ENCODE results near the gene SRD5A1.

The SRD5A1 gene

DNA sequence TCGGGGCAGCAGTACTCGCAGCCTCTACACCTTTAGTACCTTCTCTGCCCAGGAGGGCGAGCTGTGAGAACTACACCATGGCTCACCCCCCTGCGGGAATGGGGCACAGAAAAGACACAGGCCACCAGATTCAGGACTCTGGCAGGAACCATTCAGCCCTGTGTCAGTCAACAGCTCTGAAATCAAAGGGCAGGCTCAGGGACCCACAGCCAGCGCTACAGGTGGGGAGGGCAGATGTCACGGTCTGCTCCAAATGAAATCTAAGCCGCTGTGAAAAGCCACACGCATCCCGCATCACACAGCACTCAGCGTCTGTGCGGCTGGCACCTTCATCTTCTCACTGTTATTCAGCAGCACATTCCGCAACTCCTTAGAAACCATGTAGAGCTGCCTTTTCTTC is 28.3 kb upstream of the SRD5A1 start:
- no peak for DNase-seq (ENCODE audit: low read depth)

DNA sequence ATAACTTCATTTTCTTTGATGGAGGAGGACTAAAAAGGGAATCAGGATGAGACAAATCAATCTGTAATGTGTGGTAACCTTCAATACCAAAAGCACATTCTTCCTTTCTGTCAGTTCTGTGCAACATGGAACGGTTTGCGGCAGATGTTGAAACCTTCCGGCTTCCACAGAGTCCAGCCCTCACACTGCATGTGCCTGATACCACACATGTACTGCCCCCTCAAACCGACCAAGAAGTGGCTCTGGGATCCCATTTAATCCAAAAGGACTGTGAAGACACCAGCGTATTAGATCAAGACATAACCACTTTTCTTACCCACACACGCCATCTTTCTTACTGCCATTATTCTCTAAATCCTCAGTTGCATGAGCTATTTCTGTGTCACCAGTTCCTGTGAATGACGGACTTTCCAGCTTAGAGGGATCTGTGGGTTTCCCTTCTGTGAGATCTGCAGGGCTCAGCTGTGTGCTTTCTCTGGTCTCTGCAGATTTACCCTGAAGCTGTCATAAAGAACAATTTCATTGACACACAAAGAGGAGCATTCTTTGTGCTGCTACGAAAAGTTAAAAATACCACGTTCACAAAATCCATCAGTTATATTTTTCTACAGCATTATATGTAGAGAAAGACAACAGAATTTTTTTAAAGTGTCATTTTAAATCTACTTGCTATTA is 26.2 kb upstream of the SRD5A1 start:
- no peak for DNase-seq (ENCODE audit: low read depth)

- DNase-seq (ENCODE audit: low read depth): no peak
Observed at GRCh38 chr5:6607559-6607936, 25.7 kb upstream of the SRD5A1 start.

GRCh38 chr5:6608016-6608415 is 25.2 kb upstream of the SRD5A1 start:
- DNase-seq (ENCODE audit: low read depth): no peak

DNA sequence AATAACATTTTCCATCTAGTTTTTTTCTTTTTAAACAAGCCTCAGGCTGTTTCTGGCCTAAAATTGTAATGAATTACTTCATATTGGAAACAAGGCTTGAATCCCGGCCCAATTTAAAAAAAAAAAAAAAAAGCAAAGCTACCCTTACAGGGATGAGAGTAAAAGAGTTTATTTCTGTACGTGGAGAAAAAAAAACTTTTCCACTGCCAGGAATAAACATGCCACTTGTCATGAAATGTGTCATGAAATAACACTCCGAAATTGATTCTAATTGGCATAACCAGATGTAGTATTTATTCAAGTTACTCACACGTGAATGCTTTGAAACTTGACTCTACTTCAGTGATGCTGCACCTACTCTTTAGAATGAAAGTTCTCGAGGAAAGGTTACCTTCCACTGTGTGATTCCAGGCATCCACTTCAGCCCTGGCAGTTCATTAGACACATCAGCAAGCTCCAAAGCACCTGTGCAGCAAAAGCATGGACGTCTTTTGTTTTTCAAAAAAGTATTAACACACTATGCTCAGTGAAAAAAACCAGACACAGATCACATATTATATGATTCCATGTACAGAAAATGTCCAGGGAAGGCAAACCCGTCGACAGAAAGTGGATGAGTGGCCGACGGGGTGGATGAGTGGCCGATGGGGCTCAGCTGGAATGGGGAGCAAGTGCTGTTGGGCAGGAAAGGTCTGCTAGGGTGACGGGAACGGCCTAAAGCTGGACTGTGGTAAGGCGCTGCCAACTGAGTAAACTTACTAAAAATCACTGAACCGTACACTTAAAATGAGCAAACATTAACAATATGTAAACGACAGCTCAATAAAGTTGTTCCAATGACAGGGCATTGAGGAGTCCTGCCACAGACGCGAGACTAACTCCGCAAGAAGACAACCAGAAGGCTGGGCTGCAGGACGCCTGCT is 21.6 kb upstream of the SRD5A1 start:
- DNase-seq (ENCODE audit: low read depth): no peak

- no peak for DNase-seq (ENCODE audit: low read depth)
Observed at GRCh38 chr5:6615034-6615815, 18.0 kb upstream of the SRD5A1 start.

DNA sequence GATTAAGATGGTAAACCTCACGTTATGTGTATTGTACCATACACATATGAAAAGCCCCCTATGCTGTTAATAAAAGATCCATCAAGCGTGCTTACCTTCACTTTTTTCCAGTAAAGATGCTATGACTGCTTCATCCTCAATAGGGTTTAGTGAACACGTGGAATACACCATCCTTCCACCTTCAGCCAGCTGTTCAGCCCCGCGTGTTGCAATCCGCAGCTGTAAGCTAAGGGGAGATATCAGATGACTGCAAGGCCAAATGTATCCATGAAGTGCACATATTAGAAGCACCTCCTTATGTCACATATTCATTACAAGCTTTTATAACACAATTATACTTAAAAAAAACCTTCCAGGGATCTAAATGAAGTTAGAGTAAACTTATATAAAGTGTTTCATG is 16.6 kb upstream of the SRD5A1 start:
- DNase-seq (ENCODE audit: low read depth): no peak

DNA sequence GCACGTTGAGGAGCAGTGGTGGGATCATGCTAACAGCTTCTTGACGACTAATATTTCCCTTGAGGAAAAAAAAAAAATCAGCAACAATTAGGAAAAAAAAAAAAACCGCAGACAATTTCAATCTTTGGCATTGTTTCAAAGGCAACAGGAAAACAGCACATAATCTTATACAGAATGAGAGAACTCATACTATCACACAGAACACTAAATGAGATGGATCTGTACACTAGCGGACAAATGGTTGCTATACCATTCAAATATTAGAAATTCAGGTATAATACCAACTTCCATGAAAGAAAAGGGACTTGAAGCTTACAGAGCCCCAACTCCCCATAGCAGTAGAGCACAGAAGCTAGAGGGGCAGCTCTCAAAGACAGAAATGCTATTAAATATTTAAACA is 10.0 kb upstream of the SRD5A1 start:
- DNase-seq (ENCODE audit: low read depth): no peak

DNA sequence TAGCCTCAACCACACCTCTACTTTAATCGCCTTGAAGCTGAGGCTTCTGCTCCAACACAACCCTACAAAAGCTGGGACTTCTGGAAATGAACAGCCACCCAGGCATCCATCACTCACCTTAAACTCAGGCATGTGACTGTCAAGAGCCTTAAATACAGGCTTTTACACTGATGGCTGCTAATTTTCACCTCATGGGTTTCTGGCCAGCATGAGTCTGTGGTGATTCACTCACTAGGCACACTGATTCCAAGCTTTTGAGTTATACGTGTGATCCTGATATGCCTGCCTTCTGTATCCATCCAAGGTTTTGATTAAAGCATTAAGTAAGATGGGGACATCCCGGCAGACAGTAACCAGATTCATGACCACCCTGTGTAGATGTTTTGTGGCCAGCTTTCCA is 9.3 kb upstream of the SRD5A1 start:
- DNase-seq (ENCODE audit: low read depth): no peak

- no peak for DNase-seq (ENCODE audit: low read depth)
Observed at GRCh38 chr5:6626508-6626907, 6.7 kb upstream of the SRD5A1 start.

GRCh38 chr5:6631441-6631840 is 1.8 kb upstream of the SRD5A1 start:
- no peak for DNase-seq (ENCODE audit: low read depth)

DNA sequence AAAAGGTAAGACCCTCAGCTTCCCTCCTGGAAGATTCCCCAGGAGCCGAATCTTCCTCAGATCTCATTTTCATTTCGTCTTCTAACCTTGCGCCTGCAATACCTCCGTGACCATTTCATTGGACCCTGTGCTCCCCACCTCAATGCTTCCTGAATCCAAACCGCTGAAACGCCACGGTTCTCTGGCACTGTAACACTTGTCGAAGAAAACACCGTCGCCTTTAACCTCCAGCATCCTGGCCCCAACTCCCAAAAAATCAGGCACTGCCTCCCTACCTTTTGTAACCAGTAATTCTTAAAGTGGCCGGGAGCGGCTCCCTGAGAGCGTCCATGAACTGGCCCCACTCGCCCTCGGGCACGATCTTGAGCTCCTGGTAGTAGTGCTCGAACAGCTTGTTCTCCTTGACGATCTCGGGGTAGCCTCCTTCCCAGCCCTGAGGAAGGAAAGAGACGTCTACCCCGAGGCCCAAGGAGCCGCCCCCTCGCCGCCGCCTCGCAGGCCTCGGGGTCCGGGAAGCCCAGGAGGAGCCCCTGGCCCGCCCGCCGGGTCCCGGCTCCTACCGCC is 834 bp upstream of the SRD5A1 start:
- no peak for DNase-seq (ENCODE audit: low read depth)

DNA sequence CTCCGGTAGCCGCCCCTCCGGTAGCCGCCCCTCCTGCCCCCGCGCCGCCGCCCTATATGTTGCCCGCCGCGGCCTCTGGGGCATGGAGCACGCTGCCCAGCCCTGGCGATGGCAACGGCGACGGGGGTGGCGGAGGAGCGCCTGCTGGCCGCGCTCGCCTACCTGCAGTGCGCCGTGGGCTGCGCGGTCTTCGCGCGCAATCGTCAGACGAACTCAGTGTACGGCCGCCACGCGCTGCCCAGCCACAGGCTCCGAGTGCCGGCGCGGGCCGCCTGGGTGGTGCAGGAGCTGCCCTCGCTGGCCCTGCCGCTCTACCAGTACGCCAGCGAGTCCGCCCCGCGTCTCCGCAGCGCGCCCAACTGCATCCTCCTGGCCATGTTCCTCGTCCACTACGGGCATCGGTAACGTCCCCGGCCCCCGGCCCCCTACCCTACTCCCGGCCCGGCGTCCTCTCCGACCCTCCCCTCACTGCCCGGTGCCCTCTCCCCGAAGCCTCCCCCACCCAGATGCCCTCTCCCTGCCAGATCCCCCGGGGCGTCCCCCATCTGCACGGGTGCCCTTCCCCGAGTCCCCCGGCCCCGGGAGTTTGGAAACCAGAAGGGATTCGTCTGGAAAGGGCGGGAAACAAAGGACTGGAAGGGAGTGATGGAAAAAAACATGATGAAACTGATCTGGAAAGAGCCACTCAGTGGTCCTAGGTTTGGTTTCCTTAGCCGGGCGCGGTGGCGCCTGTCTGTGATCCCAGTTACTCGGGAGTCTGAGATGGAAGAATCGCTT is 417 bp downstream of the SRD5A1 start:
- no peak for DNase-seq (ENCODE audit: low read depth)

GRCh38 chr5:6634306-6634705 is 1.1 kb downstream of the SRD5A1 start:
- DNase-seq (ENCODE audit: low read depth): no peak

DNA sequence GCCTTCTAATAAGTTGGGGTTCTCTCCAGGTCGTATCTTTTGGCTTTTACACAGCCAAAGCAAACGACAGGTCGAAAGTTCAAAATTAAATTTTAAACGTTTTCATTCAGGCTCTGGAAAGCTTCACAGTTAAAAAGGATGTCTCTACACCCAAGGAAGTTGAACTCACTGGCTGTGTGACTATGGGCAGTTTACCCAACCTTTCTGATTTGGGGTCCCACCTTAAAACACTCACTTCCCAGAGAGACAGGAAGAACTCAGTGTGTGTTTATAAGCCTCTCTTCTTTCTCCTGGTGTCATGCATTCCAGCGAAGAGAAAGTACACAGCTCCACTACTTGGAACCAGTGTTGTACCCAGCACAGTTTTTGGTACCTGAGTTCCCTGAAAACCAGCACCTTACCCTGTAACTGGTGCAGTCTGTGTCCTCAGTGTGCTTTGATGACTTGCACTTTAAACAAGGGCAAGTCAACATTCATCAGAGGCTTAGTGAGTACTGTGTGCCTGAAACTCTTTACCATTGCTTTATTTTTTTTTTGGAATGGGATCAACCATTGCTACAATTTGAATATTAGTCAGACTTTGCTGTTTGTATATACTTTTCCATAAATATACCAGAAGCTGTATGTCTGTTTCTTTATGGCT is 1.7 kb downstream of the SRD5A1 start:
- DNase-seq (ENCODE audit: low read depth): no peak

DNA sequence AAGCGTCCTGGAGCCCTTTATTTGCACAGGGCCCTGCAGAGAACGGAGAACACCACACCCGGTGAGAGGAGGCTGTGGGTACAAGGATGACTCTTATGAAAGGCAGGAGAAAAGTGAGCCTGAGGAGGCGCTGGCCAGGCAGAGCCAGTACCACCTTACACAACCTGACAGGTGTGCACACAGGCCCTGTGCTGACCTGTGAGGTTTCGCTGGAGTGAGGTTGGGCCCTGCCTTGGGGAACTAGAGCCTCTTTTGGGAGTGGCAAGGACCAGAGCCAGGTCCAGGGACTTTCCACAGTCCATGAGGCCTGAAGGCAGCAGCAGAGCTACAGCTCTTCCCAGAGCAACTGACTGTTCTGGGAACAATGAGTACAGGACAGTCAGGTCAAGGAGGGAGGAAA is 3.1 kb downstream of the SRD5A1 start:
- no peak for DNase-seq (ENCODE audit: low read depth)

- no peak for DNase-seq (ENCODE audit: low read depth)
Observed at GRCh38 chr5:6637022-6637421, 3.8 kb downstream of the SRD5A1 start.

- DNase-seq (ENCODE audit: low read depth): no peak
Observed at GRCh38 chr5:6637590-6637989, 4.3 kb downstream of the SRD5A1 start.

- no peak for DNase-seq (ENCODE audit: low read depth)
Observed at GRCh38 chr5:6638236-6638635, 5.0 kb downstream of the SRD5A1 start.

- no peak for DNase-seq (ENCODE audit: low read depth)
Observed at GRCh38 chr5:6642655-6643054, 9.4 kb downstream of the SRD5A1 start.

DNA sequence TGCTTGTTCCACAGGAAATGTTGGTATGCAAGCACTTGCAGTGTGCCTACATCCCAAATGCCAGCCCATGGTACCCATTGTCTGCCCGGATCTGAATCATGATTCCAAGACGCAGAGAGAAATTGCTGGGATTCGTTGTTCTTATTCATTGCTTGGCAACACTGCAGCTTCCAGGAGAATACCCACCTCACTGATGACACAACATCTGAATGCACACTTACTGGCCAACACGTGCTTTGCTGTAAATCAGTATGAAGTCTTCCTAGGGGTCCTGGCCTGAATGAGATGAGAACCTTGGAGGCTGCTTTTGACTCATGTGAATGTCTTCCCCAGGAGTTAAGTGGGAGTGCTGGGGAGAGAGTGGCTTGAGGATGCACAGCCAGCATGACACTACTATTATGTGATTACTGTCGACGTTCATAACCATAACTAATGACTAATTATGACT is 11.6 kb downstream of the SRD5A1 start:
- no peak for DNase-seq (ENCODE audit: low read depth)
